ENCODE data around the gene ATP2A3.

DNA sequence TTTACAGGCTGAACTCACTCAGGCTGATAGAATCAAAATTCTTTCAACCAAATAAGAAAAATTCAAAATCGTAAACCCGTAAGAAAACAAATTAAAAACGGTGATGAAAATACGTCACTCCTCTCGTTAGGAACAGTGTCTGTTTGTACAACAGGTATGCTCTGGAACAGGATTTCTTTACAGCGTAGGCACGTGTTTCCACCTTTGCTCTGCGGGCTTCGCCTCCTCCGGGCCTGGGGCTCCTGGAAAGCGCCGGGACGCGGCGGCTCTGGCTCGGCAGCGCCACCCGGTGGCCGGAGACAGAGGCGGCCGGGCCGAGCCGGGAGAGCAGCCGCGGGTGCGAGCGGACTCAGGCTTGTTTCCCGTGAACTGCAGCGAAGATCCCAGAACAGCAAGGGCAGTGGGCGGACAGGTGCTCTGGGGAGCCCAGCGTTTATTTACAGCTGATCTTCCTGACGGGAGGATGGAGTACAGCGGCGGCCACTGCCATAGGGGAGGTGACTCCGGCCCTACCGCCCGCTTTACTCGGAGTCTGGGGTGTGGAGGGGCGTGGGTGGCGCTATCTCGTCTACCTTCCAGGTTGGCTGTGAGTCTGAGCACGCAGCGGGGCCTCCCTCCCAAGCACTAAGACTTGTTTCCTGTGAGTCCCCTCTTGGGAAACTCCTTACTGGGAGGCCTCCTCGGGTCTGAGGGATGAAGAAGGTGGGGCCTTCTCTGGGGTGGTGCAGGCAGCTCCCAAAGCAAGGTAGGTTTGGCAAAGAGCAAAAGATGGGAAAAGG lies 40.5 kb upstream of the ATP2A3 start:
- no peak for TF ChIP-seq SIN3A (IDR thresholded peaks at IDR 0.05; ENCODE audit: borderline replicate concordance, insufficient read depth, low read length)
- TF ChIP-seq POLR2AphosphoS5 (IDR thresholded peaks at IDR 0.05; ENCODE audit: low read depth, low read length) = no peak; the same call in 1 of the 2 replicates
- TF ChIP-seq TAF1 (IDR thresholded peaks at IDR 0.05; ENCODE audit: borderline replicate concordance, insufficient read depth, low read length) = no peak

Measured in PFSK-1 (cell line).